ENCODE measurements around the gene ST6GAL1.

DNA sequence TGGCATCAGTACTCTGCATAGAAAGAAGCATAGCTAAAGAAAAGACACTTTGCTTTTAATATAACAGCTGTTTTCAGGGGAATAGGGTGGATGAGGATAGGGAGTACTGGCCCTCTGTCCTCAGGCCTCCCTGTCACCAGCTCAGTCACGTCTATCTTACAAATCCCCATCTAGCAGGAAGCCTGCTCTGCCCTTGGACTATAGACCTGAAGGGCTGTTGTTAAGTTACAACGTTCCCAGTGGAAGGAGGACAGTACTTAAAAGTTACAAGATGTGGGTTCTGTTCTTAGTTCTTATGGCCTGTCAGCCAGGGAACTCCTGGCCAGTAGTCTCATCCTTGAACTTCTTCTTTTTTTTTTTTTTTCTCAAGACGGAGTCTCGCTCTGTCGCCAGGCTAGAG lies 138.5 kb downstream of the ST6GAL1 start:
- TF ChIP-seq, protein P1, sequence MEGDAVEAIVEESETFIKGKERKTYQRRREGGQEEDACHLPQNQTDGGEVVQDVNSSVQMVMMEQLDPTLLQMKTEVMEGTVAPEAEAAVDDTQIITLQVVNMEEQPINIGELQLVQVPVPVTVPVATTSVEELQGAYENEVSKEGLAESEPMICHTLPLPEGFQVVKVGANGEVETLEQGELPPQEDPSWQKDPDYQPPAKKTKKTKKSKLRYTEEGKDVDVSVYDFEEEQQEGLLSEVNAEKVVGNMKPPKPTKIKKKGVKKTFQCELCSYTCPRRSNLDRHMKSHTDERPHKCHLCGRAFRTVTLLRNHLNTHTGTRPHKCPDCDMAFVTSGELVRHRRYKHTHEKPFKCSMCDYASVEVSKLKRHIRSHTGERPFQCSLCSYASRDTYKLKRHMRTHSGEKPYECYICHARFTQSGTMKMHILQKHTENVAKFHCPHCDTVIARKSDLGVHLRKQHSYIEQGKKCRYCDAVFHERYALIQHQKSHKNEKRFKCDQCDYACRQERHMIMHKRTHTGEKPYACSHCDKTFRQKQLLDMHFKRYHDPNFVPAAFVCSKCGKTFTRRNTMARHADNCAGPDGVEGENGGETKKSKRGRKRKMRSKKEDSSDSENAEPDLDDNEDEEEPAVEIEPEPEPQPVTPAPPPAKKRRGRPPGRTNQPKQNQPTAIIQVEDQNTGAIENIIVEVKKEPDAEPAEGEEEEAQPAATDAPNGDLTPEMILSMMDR (conservative IDR thresholded peaks at IDR 0.05; ENCODE audit: low read depth in 2 of 2) = no peak
- no peak for TF ChIP-seq EZH2 (IDR thresholded peaks at IDR 0.05; ENCODE audit: low read depth, unreplicated experiment)
- TF ChIP-seq EZH2phosphoT487 (IDR thresholded peaks at IDR 0.05; ENCODE audit: unreplicated experiment) = no peak
- TF ChIP-seq, protein P2, sequence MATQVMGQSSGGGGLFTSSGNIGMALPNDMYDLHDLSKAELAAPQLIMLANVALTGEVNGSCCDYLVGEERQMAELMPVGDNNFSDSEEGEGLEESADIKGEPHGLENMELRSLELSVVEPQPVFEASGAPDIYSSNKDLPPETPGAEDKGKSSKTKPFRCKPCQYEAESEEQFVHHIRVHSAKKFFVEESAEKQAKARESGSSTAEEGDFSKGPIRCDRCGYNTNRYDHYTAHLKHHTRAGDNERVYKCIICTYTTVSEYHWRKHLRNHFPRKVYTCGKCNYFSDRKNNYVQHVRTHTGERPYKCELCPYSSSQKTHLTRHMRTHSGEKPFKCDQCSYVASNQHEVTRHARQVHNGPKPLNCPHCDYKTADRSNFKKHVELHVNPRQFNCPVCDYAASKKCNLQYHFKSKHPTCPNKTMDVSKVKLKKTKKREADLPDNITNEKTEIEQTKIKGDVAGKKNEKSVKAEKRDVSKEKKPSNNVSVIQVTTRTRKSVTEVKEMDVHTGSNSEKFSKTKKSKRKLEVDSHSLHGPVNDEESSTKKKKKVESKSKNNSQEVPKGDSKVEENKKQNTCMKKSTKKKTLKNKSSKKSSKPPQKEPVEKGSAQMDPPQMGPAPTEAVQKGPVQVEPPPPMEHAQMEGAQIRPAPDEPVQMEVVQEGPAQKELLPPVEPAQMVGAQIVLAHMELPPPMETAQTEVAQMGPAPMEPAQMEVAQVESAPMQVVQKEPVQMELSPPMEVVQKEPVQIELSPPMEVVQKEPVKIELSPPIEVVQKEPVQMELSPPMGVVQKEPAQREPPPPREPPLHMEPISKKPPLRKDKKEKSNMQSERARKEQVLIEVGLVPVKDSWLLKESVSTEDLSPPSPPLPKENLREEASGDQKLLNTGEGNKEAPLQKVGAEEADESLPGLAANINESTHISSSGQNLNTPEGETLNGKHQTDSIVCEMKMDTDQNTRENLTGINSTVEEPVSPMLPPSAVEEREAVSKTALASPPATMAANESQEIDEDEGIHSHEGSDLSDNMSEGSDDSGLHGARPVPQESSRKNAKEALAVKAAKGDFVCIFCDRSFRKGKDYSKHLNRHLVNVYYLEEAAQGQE (IDR thresholded peaks at IDR 0.05; ENCODE audit: unreplicated experiment) = no peak
- no peak for TF ChIP-seq POLR2AphosphoS5 (IDR thresholded peaks at IDR 0.05; ENCODE audit: low read depth)
- TF ChIP-seq ZNF331 (CRISPR knock-in tag; IDR thresholded peaks at IDR 0.05; ENCODE audit: low read depth) = no peak
- TF ChIP-seq NANOG (IDR thresholded peaks at IDR 0.05; ENCODE audit: borderline replicate concordance) = no peak
- TF ChIP-seq, protein P3, sequence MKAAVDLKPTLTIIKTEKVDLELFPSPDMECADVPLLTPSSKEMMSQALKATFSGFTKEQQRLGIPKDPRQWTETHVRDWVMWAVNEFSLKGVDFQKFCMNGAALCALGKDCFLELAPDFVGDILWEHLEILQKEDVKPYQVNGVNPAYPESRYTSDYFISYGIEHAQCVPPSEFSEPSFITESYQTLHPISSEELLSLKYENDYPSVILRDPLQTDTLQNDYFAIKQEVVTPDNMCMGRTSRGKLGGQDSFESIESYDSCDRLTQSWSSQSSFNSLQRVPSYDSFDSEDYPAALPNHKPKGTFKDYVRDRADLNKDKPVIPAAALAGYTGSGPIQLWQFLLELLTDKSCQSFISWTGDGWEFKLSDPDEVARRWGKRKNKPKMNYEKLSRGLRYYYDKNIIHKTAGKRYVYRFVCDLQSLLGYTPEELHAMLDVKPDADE (IDR thresholded peaks at IDR 0.05) = no peak
- TF ChIP-seq STAT1 (IDR thresholded peaks at IDR 0.05; ENCODE audit: unreplicated experiment) = no peak
